Osteoblast (primary cell): ENCODE results near the gene NKX6-1. TPM values are rescaled to one million over a fixed set of nuclear protein-coding genes. Genes with fewer than 3 reads are reported as not detected.
A peak's percentile ranks its signal among the peaks of the same experiment; 100 is the strongest.

Source experiments
- DNase-seq: peaks from one replicate; pipeline ENCODE4 v3.0.0; 2011; ENCODE audit warnings: low spot score, mixed read lengths; ENCODE audit not compliant: insufficient read length; ENCODE audit errors: missing footprints
- H2AFZ ChIP-seq: 2 replicates; pipeline ENCODE4 v1.6.0; 2011; ENCODE audit warnings: mild to moderate bottlenecking, low read length
- H3K27ac ChIP-seq: 2 replicates; pipeline ENCODE4 v1.5.1; 2011; ENCODE audit warnings: mild to moderate bottlenecking, low read depth, low read length, moderate library complexity
- H3K27me3 ChIP-seq: 2 replicates; pipeline ENCODE4 v1.6.0; 2012; ENCODE audit warnings: mild to moderate bottlenecking, control low read depth, inconsistent platforms, low read length, moderate library complexity; ENCODE audit not compliant: insufficient read depth
- H3K36me3 ChIP-seq: 2 replicates; pipeline ENCODE4 v1.5.1; 2011; ENCODE audit warnings: mild to moderate bottlenecking, low read length, control low read depth, moderate library complexity; ENCODE audit not compliant: insufficient read depth
- H3K4me1 ChIP-seq: 2 replicates; pipeline ENCODE4 v1.5.1; 2011; ENCODE audit warnings: mild to moderate bottlenecking, low read length, control low read depth, moderate library complexity; ENCODE audit not compliant: insufficient read depth
- H3K4me2 ChIP-seq: 2 replicates; pipeline ENCODE4 v1.6.0; 2011; ENCODE audit warnings: mild to moderate bottlenecking, low read length; ENCODE audit not compliant: insufficient read depth
- H3K4me3 ChIP-seq: fragments of 200-600 bp; sonication (generic); 3 replicates; pipeline ENCODE4 v1.5.1; 2012; ENCODE audit warnings: mild to moderate bottlenecking, low read length, inconsistent platforms; ENCODE audit not compliant: insufficient read depth
- H3K79me2 ChIP-seq: 2 replicates; pipeline ENCODE4 v1.6.0; 2012; ENCODE audit warnings: mild to moderate bottlenecking, low read length, control low read depth, inconsistent platforms; ENCODE audit not compliant: insufficient read depth
- H3K9me3 ChIP-seq: 2 replicates; pipeline ENCODE4 v1.5.1; 2011; ENCODE audit warnings: low read depth, low read length, control low read depth
- H4K20me1 ChIP-seq: 2 replicates; pipeline ENCODE4 v1.6.0; 2012; ENCODE audit warnings: mild to moderate bottlenecking, low read length, control low read depth; ENCODE audit not compliant: insufficient read depth
- total RNA-seq: library from RNA; depleted of rRNA; stranded (reverse); fragments of >200 nt; gene quantifications from 2 replicates; pipeline ENCODE4 v1.2.3, GENCODE V29; 2012
- TF ChIP-seq, protein P1 (sequence below): IDR thresholded peaks from 2 replicates; pipeline ENCODE4 v1.5.1; 2011; ENCODE audit warnings: mild to moderate bottlenecking, low read depth, low read length, moderate library complexity; ENCODE audit errors: extremely low read depth

Gene NKX6-1
- total RNA-seq, 1 donor: not detected

DNA sequence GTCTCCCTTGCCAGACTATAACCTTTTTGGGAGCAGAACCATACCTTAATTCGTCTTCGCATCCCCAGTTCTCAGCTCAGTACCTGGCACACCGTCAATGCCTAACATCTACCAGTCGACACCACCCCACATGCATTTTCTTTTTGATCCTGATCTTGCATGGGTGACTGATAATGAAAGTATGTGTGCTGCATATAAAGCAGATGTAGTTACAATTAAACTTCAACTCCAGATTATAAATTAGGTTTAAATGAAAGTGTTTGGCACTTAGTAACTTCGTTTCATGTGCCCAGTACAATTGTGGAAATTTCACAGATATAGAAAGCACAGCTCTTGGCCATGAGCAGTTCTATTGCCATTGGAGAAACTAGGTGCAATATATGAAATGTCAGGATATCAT lies 8.8 kb upstream of the NKX6-1 start:
- Histone ChIP-seq H2AFZ (no peak overlapping the region), H3K27me3 (peaks cover 34% of the 10 kb centered on the region), H3K27ac (no peak overlapping the region), H3K4me3 (no peak overlapping the region), H3K36me3 (no peaks in the 10 kb centered on the region), H3K4me2 (no peak overlapping the region), H3K4me1 (no peaks in the 10 kb centered on the region), H3K9me3 (no peaks in the 10 kb centered on the region), H3K79me2 (no peaks in the 10 kb centered on the region), H4K20me1 (no peaks in the 10 kb centered on the region)
- TF ChIP-seq, protein P1, sequence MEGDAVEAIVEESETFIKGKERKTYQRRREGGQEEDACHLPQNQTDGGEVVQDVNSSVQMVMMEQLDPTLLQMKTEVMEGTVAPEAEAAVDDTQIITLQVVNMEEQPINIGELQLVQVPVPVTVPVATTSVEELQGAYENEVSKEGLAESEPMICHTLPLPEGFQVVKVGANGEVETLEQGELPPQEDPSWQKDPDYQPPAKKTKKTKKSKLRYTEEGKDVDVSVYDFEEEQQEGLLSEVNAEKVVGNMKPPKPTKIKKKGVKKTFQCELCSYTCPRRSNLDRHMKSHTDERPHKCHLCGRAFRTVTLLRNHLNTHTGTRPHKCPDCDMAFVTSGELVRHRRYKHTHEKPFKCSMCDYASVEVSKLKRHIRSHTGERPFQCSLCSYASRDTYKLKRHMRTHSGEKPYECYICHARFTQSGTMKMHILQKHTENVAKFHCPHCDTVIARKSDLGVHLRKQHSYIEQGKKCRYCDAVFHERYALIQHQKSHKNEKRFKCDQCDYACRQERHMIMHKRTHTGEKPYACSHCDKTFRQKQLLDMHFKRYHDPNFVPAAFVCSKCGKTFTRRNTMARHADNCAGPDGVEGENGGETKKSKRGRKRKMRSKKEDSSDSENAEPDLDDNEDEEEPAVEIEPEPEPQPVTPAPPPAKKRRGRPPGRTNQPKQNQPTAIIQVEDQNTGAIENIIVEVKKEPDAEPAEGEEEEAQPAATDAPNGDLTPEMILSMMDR: no peak
- DNase-seq: no peak

GRCh38 chr4:84504821-84505220 lies 5.7 kb upstream of the NKX6-1 start:
- Histone ChIP-seq H3K4me3 (no peak overlapping the region), H3K36me3 (no peaks in the 10 kb centered on the region), H3K4me1 (no peaks in the 10 kb centered on the region), H3K27ac (no peak overlapping the region), H3K79me2 (no peaks in the 10 kb centered on the region), H2AFZ (no peak overlapping the region), H3K9me3 (no peaks in the 10 kb centered on the region), H3K4me2 (no peak overlapping the region), H4K20me1 (no peaks in the 10 kb centered on the region), H3K27me3 (peaks cover 63% of the 10 kb centered on the region)
- TF ChIP-seq, protein P1: no peak
- DNase-seq: no peak

DNA sequence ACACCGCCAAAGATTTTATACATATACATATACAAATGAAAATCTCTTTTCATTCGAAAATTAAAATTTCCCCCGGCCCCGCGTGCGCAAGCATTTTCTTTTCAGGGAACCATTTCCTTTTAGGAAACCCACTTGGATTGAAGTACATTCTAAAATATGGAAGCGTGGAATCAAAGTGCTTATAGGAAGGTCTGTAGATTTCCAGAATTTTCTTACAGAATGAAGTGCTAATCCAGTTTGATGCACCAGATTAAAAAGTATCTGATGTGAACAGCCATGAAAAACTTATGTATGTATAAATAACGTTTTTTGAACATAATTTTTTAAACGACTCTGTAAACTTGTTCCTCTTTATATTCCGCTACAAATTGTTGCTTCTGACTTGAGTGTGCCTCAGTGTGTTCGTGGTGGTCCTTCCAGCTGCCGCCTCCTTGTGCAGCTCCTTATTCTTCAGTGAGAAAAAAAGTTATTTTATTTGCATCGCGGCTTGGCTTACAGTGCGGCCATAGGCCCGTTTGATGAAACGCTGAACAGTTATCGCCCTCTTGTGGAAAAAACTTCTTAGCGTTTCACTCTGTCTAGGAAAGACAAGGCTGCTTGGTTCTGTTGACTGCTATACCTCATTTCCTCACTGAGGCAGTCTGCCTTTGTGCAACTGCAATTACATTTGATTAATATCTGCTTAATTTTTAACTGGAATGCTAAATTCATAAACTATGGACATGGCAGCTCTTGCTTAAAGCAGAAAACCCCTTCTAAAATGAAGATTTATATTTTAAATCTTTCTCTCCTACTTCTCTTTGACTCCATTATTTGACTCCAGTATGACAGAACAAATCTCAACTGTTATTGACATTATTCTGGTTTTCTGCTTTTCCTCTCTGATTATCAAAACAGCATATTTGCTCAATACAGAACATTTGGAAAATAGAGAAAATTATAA lies 4.7 kb upstream of the NKX6-1 start:
- Histone ChIP-seq H3K36me3 (no peaks in the 10 kb centered on the region), H3K4me1 (peaks cover 1% of the 10 kb centered on the region), H3K79me2 (no peaks in the 10 kb centered on the region), H3K27ac (no peak overlapping the region), H3K9me3 (no peaks in the 10 kb centered on the region), H2AFZ (no peak overlapping the region), H3K4me3 (no peak overlapping the region), H3K4me2 (no peak overlapping the region), H4K20me1 (no peaks in the 10 kb centered on the region), H3K27me3 (peaks cover 73% of the 10 kb centered on the region)
- DNase-seq: peak; percentile 95
- TF ChIP-seq, protein P1: peak; percentile 80

- Histone ChIP-seq H3K27ac (no peak overlapping the region), H3K4me1 (peaks cover 6% of the 10 kb centered on the region), H2AFZ (no peak overlapping the region), H3K4me3 (no peak overlapping the region), H3K4me2 (no peak overlapping the region), H3K36me3 (no peaks in the 10 kb centered on the region), H3K27me3 (peaks cover 81% of the 10 kb centered on the region), H4K20me1 (no peaks in the 10 kb centered on the region), H3K9me3 (no peaks in the 10 kb centered on the region), H3K79me2 (no peaks in the 10 kb centered on the region)
- DNase-seq: peak; percentile 48
- TF ChIP-seq, protein P1: no peak
Observed at GRCh38 chr4:84502955-84503373, 3.9 kb upstream of the NKX6-1 start.
